Measurements from ENCODE around the gene VSTM4.

Gene VSTM4

GRCh38 chr10:49151025-49151445, 35.7 kb upstream of the VSTM4 start:
- WGBS (ENCODE audit: extremely low coverage, insufficient coverage, low lambda C conversion rate): no CpG with 5 or more reads among the region's 2 CpGs
- DNase-seq: no peak

GRCh38 chr10:49150426-49150825, 35.1 kb upstream of the VSTM4 start:
- H3K79me1 ChIP-seq (ENCODE audit: low read length): no peaks in the 10 kb centered on the region
- no peak overlapping the region for H4K8ac ChIP-seq (ENCODE audit: low read depth, low read length)
- no peak overlapping the region for H3K56ac ChIP-seq (ENCODE audit: low read length)
- no peaks in the 10 kb centered on the region for H3K27me3 ChIP-seq (ENCODE audit: insufficient read depth, low read length, poor library complexity)
- no peak overlapping the region for H4K5ac ChIP-seq (ENCODE audit: low read length)
- no peak overlapping the region for H3K27ac ChIP-seq (ENCODE audit: low read depth, low read length)
- no peaks in the 10 kb centered on the region for H3K36me3 ChIP-seq (ENCODE audit: control insufficient read depth, insufficient read depth, low read length)
- no peak overlapping the region for H3K4ac ChIP-seq (ENCODE audit: low read depth, low read length)
- no peak for DNase-seq
- H3K4me3 ChIP-seq (ENCODE audit: low read length): no peak overlapping the region
- no peak overlapping the region for H3K23ac ChIP-seq (ENCODE audit: low read length)
- H2BK15ac ChIP-seq (replicated peaks; ENCODE audit: low read depth): no peak overlapping the region
- no peak overlapping the region for H2BK5ac ChIP-seq (ENCODE audit: low read length)
- WGBS (ENCODE audit: extremely low coverage, insufficient coverage, low lambda C conversion rate): no CpG with 5 or more reads among the region's 5 CpGs
- no peak overlapping the region for H2BK120ac ChIP-seq (ENCODE audit: low read depth, low read length)
- no peaks in the 10 kb centered on the region for H3K4me1 ChIP-seq (ENCODE audit: control insufficient read depth, low read depth, low read length)
- H3K79me2 ChIP-seq (ENCODE audit: control insufficient read depth, insufficient read depth, low read length): no peaks in the 10 kb centered on the region
- no peak overlapping the region for H3K9ac ChIP-seq (ENCODE audit: low read length)
- H2AK5ac ChIP-seq (ENCODE audit: low read length): no peak overlapping the region
- no peak overlapping the region for H3K4me2 ChIP-seq (ENCODE audit: low read length)
- no peak overlapping the region for H3K18ac ChIP-seq (ENCODE audit: low read length)

More at GRCh38 chr10:49151025-49151445, 35.7 kb upstream of the VSTM4 start:
- no peak overlapping the region for H3K4ac ChIP-seq (ENCODE audit: low read depth, low read length)
- H2AK5ac ChIP-seq (ENCODE audit: low read length): no peak overlapping the region
- H3K4me3 ChIP-seq (ENCODE audit: low read length): no peak overlapping the region
- no peaks in the 10 kb centered on the region for H3K27me3 ChIP-seq (ENCODE audit: insufficient read depth, low read length, poor library complexity)
- no peak overlapping the region for H3K4me2 ChIP-seq (ENCODE audit: low read length)
- no peak overlapping the region for H3K9ac ChIP-seq (ENCODE audit: low read length)
- H4K5ac ChIP-seq (ENCODE audit: low read length): no peak overlapping the region
- H2BK120ac ChIP-seq (ENCODE audit: low read depth, low read length): no peak overlapping the region
- H3K56ac ChIP-seq (ENCODE audit: low read length): no peak overlapping the region
- H3K18ac ChIP-seq (ENCODE audit: low read length): no peak overlapping the region
- H3K27ac ChIP-seq (ENCODE audit: low read depth, low read length): no peak overlapping the region
- no peaks in the 10 kb centered on the region for H3K36me3 ChIP-seq (ENCODE audit: control insufficient read depth, insufficient read depth, low read length)
- H3K79me2 ChIP-seq (ENCODE audit: control insufficient read depth, insufficient read depth, low read length): no peaks in the 10 kb centered on the region
- H4K8ac ChIP-seq (ENCODE audit: low read depth, low read length): no peak overlapping the region
- H3K79me1 ChIP-seq (ENCODE audit: low read length): no peaks in the 10 kb centered on the region
- no peak overlapping the region for H2BK5ac ChIP-seq (ENCODE audit: low read length)
- H3K4me1 ChIP-seq (ENCODE audit: control insufficient read depth, low read depth, low read length): no peaks in the 10 kb centered on the region
- no peak overlapping the region for H2BK15ac ChIP-seq (replicated peaks; ENCODE audit: low read depth)
- H3K23ac ChIP-seq (ENCODE audit: low read length): no peak overlapping the region

GRCh38 chr10:49149881-49150280, 34.6 kb upstream of the VSTM4 start:
- Histone ChIP-seq H3K56ac (ENCODE audit: low read length) (no peak overlapping the region), H3K27ac (ENCODE audit: low read depth, low read length) (no peak overlapping the region), H4K5ac (ENCODE audit: low read length) (no peak overlapping the region), H3K4ac (ENCODE audit: low read depth, low read length) (no peak overlapping the region), H3K27me3 (ENCODE audit: insufficient read depth, low read length, poor library complexity) (no peaks in the 10 kb centered on the region), H2BK15ac (replicated peaks; ENCODE audit: low read depth) (no peak overlapping the region), H3K36me3 (ENCODE audit: control insufficient read depth, insufficient read depth, low read length) (no peaks in the 10 kb centered on the region), H3K79me2 (ENCODE audit: control insufficient read depth, insufficient read depth, low read length) (no peaks in the 10 kb centered on the region), H3K9ac (ENCODE audit: low read length) (no peak overlapping the region), H3K79me1 (ENCODE audit: low read length) (no peaks in the 10 kb centered on the region), H3K4me2 (ENCODE audit: low read length) (no peak overlapping the region), H2AK5ac (ENCODE audit: low read length) (no peak overlapping the region), H3K4me1 (ENCODE audit: control insufficient read depth, low read depth, low read length) (no peaks in the 10 kb centered on the region), H2BK120ac (ENCODE audit: low read depth, low read length) (no peak overlapping the region), H2BK5ac (ENCODE audit: low read length) (no peak overlapping the region), H3K18ac (ENCODE audit: low read length) (no peak overlapping the region), H4K8ac (ENCODE audit: low read depth, low read length) (no peak overlapping the region), H3K4me3 (ENCODE audit: low read length) (no peak overlapping the region), H3K23ac (ENCODE audit: low read length) (no peak overlapping the region)
- peak; percentile 37 for DNase-seq
- no CpG with 5 or more reads among the region's 3 CpGs for WGBS (ENCODE audit: extremely low coverage, insufficient coverage, low lambda C conversion rate)

GRCh38 chr10:49144058-49144720, 28.9 kb upstream of the VSTM4 start:
- Histone ChIP-seq H2AK5ac (ENCODE audit: low read length) (no peak overlapping the region), H3K4ac (ENCODE audit: low read depth, low read length) (no peak overlapping the region), H3K56ac (ENCODE audit: low read length) (peak overlapping the region; percentile 11), H4K8ac (ENCODE audit: low read depth, low read length) (no peak overlapping the region), H3K4me2 (ENCODE audit: low read length) (no peak overlapping the region), H3K9ac (ENCODE audit: low read length) (no peak overlapping the region), H3K23ac (ENCODE audit: low read length) (no peak overlapping the region), H3K79me1 (ENCODE audit: low read length) (no peaks in the 10 kb centered on the region), H3K79me2 (ENCODE audit: control insufficient read depth, insufficient read depth, low read length) (no peaks in the 10 kb centered on the region), H2BK5ac (ENCODE audit: low read length) (peak overlapping the region; percentile 5), H3K4me1 (ENCODE audit: control insufficient read depth, low read depth, low read length) (peaks cover 4% of the 10 kb centered on the region), H4K5ac (ENCODE audit: low read length) (no peak overlapping the region), H3K4me3 (ENCODE audit: low read length) (no peak overlapping the region), H3K36me3 (ENCODE audit: control insufficient read depth, insufficient read depth, low read length) (no peaks in the 10 kb centered on the region), H3K27ac (ENCODE audit: low read depth, low read length) (no peak overlapping the region), H2BK15ac (replicated peaks; ENCODE audit: low read depth) (no peak overlapping the region), H3K18ac (ENCODE audit: low read length) (no peak overlapping the region), H2BK120ac (ENCODE audit: low read depth, low read length) (no peak overlapping the region), H3K27me3 (ENCODE audit: insufficient read depth, low read length, poor library complexity) (no peaks in the 10 kb centered on the region)
- no CpG with 5 or more reads among the region's 2 CpGs for WGBS (ENCODE audit: extremely low coverage, insufficient coverage, low lambda C conversion rate)
- no peak for DNase-seq

- Histone ChIP-seq H2BK120ac (ENCODE audit: low read depth, low read length) (peak overlapping the region; percentile 49), H3K18ac (ENCODE audit: low read length) (no peak overlapping the region), H2BK5ac (ENCODE audit: low read length) (no peak overlapping the region), H3K4me3 (ENCODE audit: low read length) (no peak overlapping the region), H3K4me2 (ENCODE audit: low read length) (no peak overlapping the region), H3K56ac (ENCODE audit: low read length) (no peak overlapping the region), H3K9ac (ENCODE audit: low read length) (no peak overlapping the region), H3K23ac (ENCODE audit: low read length) (no peak overlapping the region), H3K27ac (ENCODE audit: low read depth, low read length) (no peak overlapping the region), H3K79me1 (ENCODE audit: low read length) (no peaks in the 10 kb centered on the region), H3K4me1 (ENCODE audit: control insufficient read depth, low read depth, low read length) (peaks cover 4% of the 10 kb centered on the region), H2BK15ac (replicated peaks; ENCODE audit: low read depth) (no peak overlapping the region), H3K4ac (ENCODE audit: low read depth, low read length) (no peak overlapping the region), H4K5ac (ENCODE audit: low read length) (no peak overlapping the region), H3K79me2 (ENCODE audit: control insufficient read depth, insufficient read depth, low read length) (no peaks in the 10 kb centered on the region), H3K36me3 (ENCODE audit: control insufficient read depth, insufficient read depth, low read length) (no peaks in the 10 kb centered on the region), H3K27me3 (ENCODE audit: insufficient read depth, low read length, poor library complexity) (no peaks in the 10 kb centered on the region), H2AK5ac (ENCODE audit: low read length) (no peak overlapping the region), H4K8ac (ENCODE audit: low read depth, low read length) (no peak overlapping the region)
- DNase-seq: peak; percentile 84
These were observed 27.9 kb upstream of the VSTM4 start for GRCh38 chr10:49143249-49143648.

Data from mesendoderm (in vitro differentiated cells).